GM21723 (cell line): ENCODE results near the gene OSTM1.

ENCODE experiments used
- ATAC-seq: cut with Tn5 transposase; IDR thresholded peaks from one replicate; pipeline ENCODE4 v1.9.1; 2021; ENCODE audit warnings: mild to moderate bottlenecking, moderate library complexity; ENCODE audit not compliant: unreplicated experiment

The OSTM1 gene

GRCh38 chr6:108105571-108105970 is 31.0 kb upstream of the OSTM1 start:
- no peak for ATAC-seq

GRCh38 chr6:108102965-108103364 is 28.4 kb upstream of the OSTM1 start:
- no peak for ATAC-seq

- ATAC-seq = no peak
Measured at GRCh38 chr6:108100003-108100402, 25.5 kb upstream of the OSTM1 start.

DNA sequence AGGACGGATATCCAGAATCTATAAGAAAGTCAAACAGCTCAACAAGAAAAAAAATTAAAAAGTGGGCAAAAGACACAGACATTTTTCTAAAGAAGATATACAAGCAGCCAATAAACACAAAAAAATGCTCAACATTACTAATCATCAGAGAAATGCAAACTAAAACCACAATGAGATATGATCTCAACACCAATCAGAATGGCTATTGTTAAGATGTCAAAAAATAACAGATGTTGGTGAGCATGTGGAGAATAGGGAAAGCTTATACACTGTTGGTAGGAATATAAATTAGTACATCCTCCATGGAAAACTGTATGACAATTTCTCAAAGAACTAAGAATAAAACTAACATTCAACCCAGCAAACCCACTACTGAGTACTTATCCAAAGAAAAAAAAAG is 23.3 kb upstream of the OSTM1 start:
- no peak for ATAC-seq

DNA sequence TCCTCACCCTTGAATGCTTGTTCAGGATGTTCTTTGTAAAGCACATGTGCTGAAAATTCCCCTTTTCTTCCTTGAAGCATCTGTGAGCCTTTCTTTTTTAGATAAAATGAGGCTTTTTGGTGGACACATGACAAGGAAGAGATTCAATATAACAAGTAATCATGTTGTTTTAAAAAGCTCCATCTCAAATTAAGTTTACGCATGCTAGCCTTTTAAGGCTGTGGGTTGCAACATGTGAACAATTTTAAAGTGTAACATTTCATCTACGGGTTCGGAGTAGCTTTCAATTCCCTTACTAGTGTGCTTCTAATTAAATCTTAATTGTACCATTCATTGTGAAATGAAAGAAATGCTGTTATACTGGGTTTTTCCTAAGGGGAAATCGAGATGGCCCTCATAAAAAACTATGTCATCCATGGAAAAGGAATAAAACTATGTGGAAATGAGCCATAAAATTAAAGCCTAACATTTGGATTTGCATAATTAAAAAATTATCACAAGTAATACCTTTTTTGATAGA is 19.3 kb upstream of the OSTM1 start:
- no peak for ATAC-seq

DNA sequence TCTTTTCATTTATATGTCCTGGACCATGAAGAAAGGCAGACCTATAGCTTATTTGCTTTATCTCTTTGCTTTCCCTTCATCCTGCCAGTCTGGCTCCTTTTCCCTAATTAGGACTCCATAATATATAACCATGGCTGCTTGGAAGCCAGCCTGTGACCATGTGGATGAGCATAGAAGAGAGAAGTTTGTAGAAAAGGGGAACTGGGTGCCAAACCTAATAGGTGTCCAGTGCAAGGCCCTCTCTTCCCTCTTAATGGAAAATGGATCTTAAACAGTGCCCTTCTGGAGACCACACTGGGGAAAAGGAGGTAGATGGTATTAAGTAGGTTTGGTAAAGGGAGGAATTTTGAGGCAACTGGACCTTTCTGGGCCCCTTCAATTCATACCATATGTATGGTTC is 16.7 kb upstream of the OSTM1 start:
- ATAC-seq = no peak

- ATAC-seq = no peak
Measured at GRCh38 chr6:108083349-108083748, 8.8 kb upstream of the OSTM1 start.

DNA sequence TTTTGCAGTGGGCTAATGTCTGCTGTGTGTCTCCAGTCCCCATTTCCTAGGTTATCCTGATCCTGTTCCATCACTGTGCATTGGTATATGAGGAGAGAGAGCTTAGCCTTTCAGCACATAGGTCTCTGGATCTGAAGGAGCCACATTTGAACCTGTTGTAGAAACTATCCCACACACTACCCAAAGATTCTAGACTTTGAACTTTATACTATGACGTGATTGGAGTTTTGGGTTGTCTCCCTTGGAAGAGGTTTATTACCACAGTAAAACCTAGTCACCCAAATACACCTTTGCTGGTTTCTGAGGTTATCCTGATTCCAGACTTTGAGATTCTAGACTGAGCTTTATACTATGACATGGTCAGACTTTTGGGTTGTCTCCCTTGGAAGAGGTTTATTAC is 8.0 kb upstream of the OSTM1 start:
- ATAC-seq = no peak

DNA sequence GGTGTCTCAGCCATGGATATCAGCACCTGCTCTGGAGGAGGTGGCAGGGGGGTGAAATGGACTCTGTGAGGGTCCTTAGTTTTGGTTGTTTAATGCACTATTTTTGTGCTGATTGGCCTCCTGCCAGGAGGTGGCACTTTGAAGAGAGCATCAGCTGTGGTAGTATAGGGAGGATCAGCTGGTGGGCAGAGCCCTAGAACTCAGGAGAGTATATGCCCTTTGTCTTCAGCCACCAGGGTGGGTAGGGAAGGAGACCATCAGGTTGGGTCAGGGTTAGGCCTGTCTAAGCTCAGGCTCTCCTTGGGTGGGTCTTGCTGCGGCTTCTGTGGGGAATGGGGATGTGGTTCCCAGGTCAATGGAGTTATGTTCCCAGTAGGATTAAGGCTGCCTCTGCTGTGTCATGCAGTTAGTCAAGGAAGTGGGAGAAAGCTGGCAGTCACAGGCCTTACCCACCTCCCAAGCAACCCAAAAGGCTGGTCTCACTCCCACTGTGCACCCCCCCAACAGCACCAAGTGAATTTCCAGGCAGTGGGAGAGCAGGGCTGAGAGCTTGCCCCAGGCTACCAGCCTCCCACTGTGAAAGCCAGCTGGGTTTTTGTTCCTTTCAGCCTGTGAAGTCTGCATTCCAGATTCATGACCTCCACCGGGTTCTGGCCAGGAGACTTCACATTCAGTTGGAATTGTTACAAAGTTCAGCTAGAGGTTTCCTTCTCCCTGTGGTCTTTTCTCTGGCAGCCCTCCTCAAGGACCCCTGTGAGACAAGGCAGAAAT is 5.7 kb upstream of the OSTM1 start:
- no peak for ATAC-seq

- no peak for ATAC-seq
Measured at GRCh38 chr6:108078191-108078590, 3.6 kb upstream of the OSTM1 start.

DNA sequence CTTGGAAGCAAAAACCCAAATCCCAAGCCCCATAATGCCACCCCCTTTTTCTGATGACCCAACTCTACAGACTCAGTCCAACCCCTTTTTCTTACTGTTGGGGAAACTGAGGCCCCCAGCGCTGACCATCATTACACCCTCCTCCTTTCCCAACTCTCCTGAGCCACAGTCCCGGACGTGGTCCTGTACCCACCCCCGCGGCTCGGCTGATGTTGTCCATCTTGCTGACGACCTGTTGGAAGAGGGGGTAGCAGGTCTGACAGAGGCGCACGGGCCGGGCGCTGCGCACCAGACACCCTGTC is 533 bp downstream of the OSTM1 start:
- peak; percentile 60 for ATAC-seq

- ATAC-seq = no peak
Measured at GRCh38 chr6:108071736-108072276, 2.7 kb downstream of the OSTM1 start.

DNA sequence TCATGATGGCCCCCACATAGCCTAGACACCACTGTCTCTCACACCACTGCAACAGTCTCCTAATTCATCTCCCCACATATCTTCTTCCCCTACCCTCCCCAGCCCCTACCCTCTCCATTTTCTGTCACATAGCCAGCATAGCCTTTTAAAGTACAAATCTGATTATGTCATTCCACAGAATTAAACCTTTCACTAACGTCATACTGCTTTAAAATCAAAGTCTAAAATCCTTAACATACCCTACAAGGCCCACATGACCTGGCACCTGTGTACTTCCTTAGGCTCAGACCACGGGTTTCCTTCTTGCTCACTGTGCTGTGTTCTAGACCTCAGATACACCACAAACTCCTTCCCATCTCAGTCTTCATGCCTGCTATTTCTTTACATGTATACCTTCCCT is 5.9 kb downstream of the OSTM1 start:
- ATAC-seq = peak; percentile 88

DNA sequence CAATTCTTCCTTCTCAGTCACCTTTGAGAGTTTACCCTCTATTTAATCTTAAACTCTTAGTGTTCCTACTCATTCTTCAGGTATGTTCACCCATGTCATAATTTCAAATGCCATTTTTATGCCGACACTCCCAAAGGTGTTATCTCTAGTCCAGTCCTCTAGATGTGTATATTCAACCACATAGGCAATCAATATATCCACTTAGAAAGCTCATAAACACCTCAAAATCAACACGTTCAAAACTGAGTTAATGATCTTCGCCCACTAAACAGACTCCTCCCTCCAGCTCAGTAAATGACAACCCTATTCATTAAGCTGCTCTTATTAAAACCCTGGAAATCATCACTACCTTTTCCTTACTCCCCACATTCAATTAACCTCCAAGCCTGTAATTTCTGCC is 6.4 kb downstream of the OSTM1 start:
- no peak for ATAC-seq

GRCh38 chr6:108052706-108053105 is 21.8 kb downstream of the OSTM1 start:
- ATAC-seq = no peak

DNA sequence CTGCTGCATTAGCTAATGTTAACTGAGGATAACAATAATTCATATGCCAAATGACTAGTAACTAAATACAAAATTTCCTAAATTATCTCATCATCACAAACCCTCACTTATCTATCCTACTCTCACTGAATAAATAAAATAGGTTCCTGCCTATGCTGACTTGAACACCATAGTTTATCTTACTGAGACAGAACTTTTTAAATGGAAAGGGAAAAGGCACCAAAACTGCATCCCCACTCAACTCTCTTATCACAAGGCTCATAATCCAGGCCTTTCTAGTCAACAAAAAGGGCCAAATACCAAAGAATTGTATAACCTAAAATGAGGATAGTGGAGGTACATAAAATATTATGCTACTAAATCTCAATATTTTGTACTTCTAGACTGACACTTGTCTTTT is 23.1 kb downstream of the OSTM1 start:
- ATAC-seq = no peak

- no peak for ATAC-seq
Measured at GRCh38 chr6:108039681-108040080, 34.9 kb downstream of the OSTM1 start.

DNA sequence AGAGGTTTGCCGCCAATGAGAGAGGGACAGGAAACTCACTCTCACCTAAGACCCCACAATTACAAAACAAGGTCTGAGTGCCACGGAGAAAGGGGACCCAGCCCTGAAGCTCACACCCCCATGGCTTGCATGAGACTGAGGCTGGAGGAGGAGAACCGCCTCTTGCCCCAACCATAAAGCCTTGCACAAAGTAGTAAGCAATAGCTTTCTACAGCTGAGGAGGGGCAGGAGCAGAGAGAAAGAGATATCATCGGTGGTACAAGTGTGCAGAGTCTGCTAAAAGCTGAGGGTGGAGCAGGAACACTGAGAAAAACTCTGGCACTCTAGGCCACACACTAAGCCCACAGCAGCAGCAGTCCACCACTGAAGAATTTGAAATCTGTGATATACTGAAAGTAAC is 37.7 kb downstream of the OSTM1 start:
- no peak for ATAC-seq

- ATAC-seq = no peak
Measured at GRCh38 chr6:108031968-108032367, 42.6 kb downstream of the OSTM1 start.

- no peak for ATAC-seq
Measured at GRCh38 chr6:108030211-108030610, 44.3 kb downstream of the OSTM1 start.

DNA sequence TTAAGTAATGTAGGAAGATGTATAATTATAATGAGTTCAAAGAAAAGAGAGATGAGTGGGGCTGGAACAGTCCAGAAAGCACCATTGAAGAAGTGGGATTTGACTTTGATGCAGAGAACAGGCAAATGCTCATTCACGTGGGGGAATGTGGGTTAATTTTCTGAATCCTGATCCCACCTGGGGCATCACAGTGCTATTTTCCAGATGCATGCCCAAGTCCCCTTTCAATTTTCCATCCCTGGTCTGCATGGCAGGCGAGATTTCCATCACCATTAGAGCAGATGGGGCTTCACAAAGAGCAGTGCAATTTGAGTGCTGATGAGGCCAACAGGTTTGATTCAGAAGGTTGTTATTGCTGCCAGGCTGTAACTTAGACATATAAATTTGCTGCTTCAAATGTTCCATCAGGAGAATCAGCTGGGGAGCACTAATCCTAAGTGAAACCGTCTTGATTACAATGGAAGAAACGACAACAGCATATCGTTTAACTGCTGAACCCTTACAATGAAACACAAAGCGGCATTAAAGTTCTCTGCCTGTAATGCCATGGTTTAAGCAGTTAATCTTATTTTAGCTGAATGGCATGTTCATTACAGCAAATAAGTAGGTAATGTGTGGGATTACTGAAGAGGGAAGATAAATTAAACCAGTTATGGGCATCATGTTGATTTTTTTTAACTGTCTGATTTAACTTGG is 45.2 kb downstream of the OSTM1 start:
- ATAC-seq = no peak

GRCh38 chr6:108027594-108027993 is 46.9 kb downstream of the OSTM1 start:
- no peak for ATAC-seq
